ENCODE measurements around the gene CPA4. TPM values are rescaled to one million over a fixed set of nuclear protein-coding genes. Genes with fewer than 3 reads are reported as not detected.

Gene CPA4
- total and polyA plus RNA-seq, 4 donors = 0.55 to 2.3 (median 1.2) TPM

- H3K27ac ChIP-seq (ENCODE audit: low read depth in 1 of 2, low read length in 1 of 2) = no peak overlapping the region
- H3K9me3 ChIP-seq (ENCODE audit: control insufficient read depth in 4 of 4, insufficient read depth in 3 of 4, low read length in 3 of 4) = peaks cover 0 to 3% (median 0%) of the 10 kb centered on the region in 4 donors
- H3K27me3 ChIP-seq (ENCODE audit: control insufficient read depth in 3 of 3, insufficient read depth in 3 of 3, low read length in 2 of 3) = no peaks in the 10 kb centered on the region
- 66 to 86% methylated on average over 8 of the region's 8 CpGs for WGBS, 2 donors
- H3K4me3 ChIP-seq = no peak overlapping the region
- no peak for DNase-seq
- peaks cover 0 to 10% (median 2%) of the 10 kb centered on the region in 5 donors for H3K4me1 ChIP-seq (ENCODE audit: control insufficient read depth in 5 of 5, insufficient read depth in 5 of 5, low read length in 5 of 5)
- no peak for TF ChIP-seq CTCF (IDR thresholded peaks at IDR 0.05; ENCODE audit: control extremely low read depth, extremely low read depth)
- ATAC-seq (ENCODE audit: insufficient read depth, low FRiP score) = no peak
- no peaks in the 10 kb centered on the region for H3K36me3 ChIP-seq (ENCODE audit: control insufficient read depth in 4 of 4, insufficient read depth in 4 of 4, low read length in 4 of 4)
- H3K9ac ChIP-seq (ENCODE audit: insufficient read depth in 1 of 2, low read length in 2 of 2) = no peak overlapping the region
Measured at GRCh38 chr7:130345136-130345535, 52.2 kb downstream of the CPA4 start.

- H3K4me3 ChIP-seq = no peak overlapping the region
- DNase-seq (no peak), ATAC-seq (ENCODE audit: insufficient read depth, low FRiP score) (no peak)
- no peak for TF ChIP-seq CTCF (IDR thresholded peaks at IDR 0.05; ENCODE audit: control extremely low read depth, extremely low read depth)
- whole genome bisulfite sequencing, 2 donors = 90% methylated on average over 5 of the region's 5 CpGs
- peaks cover 0 to 3% (median 0%) of the 10 kb centered on the region in 4 donors for H3K9me3 ChIP-seq (ENCODE audit: control insufficient read depth in 4 of 4, insufficient read depth in 3 of 4, low read length in 3 of 4)
- H3K27ac ChIP-seq (ENCODE audit: low read depth in 1 of 2, low read length in 1 of 2) = no peak overlapping the region
- no peaks in the 10 kb centered on the region for H3K36me3 ChIP-seq (ENCODE audit: control insufficient read depth in 4 of 4, insufficient read depth in 4 of 4, low read length in 4 of 4)
- no peak overlapping the region for H3K9ac ChIP-seq (ENCODE audit: insufficient read depth in 1 of 2, low read length in 2 of 2)
- H3K27me3 ChIP-seq (ENCODE audit: control insufficient read depth in 3 of 3, insufficient read depth in 3 of 3, low read length in 2 of 3) = no peaks in the 10 kb centered on the region
- peaks cover 0 to 16% (median 7%) of the 10 kb centered on the region in 5 donors for H3K4me1 ChIP-seq (ENCODE audit: control insufficient read depth in 5 of 5, insufficient read depth in 5 of 5, low read length in 5 of 5)
Measured at GRCh38 chr7:130345725-130346124, 52.8 kb downstream of the CPA4 start.

- H3K27ac ChIP-seq (ENCODE audit: low read depth in 1 of 2, low read length in 1 of 2) = no peak overlapping the region
- ATAC-seq (ENCODE audit: insufficient read depth, low FRiP score) (no peak), DNase-seq (no peak)
- H3K36me3 ChIP-seq (ENCODE audit: control insufficient read depth in 4 of 4, insufficient read depth in 4 of 4, low read length in 4 of 4) = no peaks in the 10 kb centered on the region
- no peak overlapping the region for H3K4me3 ChIP-seq
- no peaks in the 10 kb centered on the region for H3K27me3 ChIP-seq (ENCODE audit: control insufficient read depth in 3 of 3, insufficient read depth in 3 of 3, low read length in 2 of 3)
- H3K9ac ChIP-seq (ENCODE audit: insufficient read depth in 1 of 2, low read length in 2 of 2) = no peak overlapping the region
- peaks cover 0 to 3% (median 0%) of the 10 kb centered on the region in 4 donors for H3K9me3 ChIP-seq (ENCODE audit: control insufficient read depth in 4 of 4, insufficient read depth in 3 of 4, low read length in 3 of 4)
- TF ChIP-seq CTCF (IDR thresholded peaks at IDR 0.05; ENCODE audit: control extremely low read depth, extremely low read depth) = no peak
- WGBS, 2 donors = 84 to 91% methylated on average over 10 of the region's 10 CpGs
- peaks cover 0 to 22% (median 10%) of the 10 kb centered on the region in 5 donors for H3K4me1 ChIP-seq (ENCODE audit: control insufficient read depth in 5 of 5, insufficient read depth in 5 of 5, low read length in 5 of 5)
Measured at GRCh38 chr7:130346177-130346905, 53.4 kb downstream of the CPA4 start.
